K562 (cell line): ENCODE measurements around the gene MARK4. TPM values are rescaled to one million over a fixed set of nuclear protein-coding genes. Genes with fewer than 3 reads are reported as not detected.

ENCODE experiments used
- CBX1 ChIP-seq: sonication (generic); IDR thresholded peaks from 2 replicates; pipeline ENCODE4 v1.6.1; 2016; ENCODE audit warnings: antibody characterized with exemption, low read depth, mild to moderate bottlenecking
- DMBX1 ChIP-seq: fragments of 250-450 bp; sonication (Bioruptor Pico); IDR thresholded peaks from 2 replicates; pipeline ENCODE4 v1.8.0; 2022; ENCODE audit warnings: inconsistent platforms, mild to moderate bottlenecking, moderate library complexity, borderline replicate concordance
- ETV6 ChIP-seq, 3 experiments: fragments of 150-350 bp in 1 of 3; sonication (generic) in 1 of 3; formaldehyde crosslinking in 1 of 3; IDR thresholded peaks; 2 replicates each; pipeline versions ENCODE4 v1.6.1 to v1.8.0; 2014 to 2022; ENCODE audit warnings: borderline replicate concordance in 2 of 3, low read depth in 2 of 3, antibody characterized with exemption in 1 of 3, low read length in 1 of 3, mild to moderate bottlenecking in 1 of 3, missing genetic modification reagents in 1 of 3
- EWSR1 ChIP-seq: fragments of 450-650 bp; IDR thresholded peaks from 2 replicates; pipeline ENCODE4 v1.6.1; 2018; ENCODE audit warnings: borderline replicate concordance, mild to moderate bottlenecking, low read depth, moderate library complexity; ENCODE audit not compliant: partially characterized antibody
- HNRNPH1 ChIP-seq: fragments of 200-400 bp; formaldehyde crosslinking; optimal IDR thresholded peaks from 2 replicates; pipeline ENCODE3; 2017; ENCODE audit warnings: low read depth, mild to moderate bottlenecking, low read length, moderate library complexity
- JUND ChIP-seq, 2 experiments: IDR thresholded peaks; 2 replicates in 1 of 2; 3 replicates in 1 of 2; pipeline ENCODE4 v1.6.1; 2011; ENCODE audit warnings: borderline replicate concordance in 2 of 2, low read depth in 2 of 2, low read length in 2 of 2, improper control_type of control experiment in 1 of 2, missing biosample characterization in 1 of 2, missing genetic modification characterization in 1 of 2, missing genetic modification reagents in 1 of 2
- MTA2 ChIP-seq: fragments of 450-650 bp; IDR thresholded peaks from 2 replicates; pipeline ENCODE4 v1.6.1; 2016; ENCODE audit warnings: low read depth
- PHTF2 ChIP-seq: fragments of 250-450 bp; sonication (Bioruptor Pico); IDR thresholded peaks from 2 replicates; pipeline ENCODE4 v1.5.0; 2021; ENCODE audit warnings: mild to moderate bottlenecking
- PYGO2 ChIP-seq: fragments of 450-650 bp; IDR thresholded peaks from 2 replicates; pipeline ENCODE4 v1.6.1; 2016; ENCODE audit warnings: mild to moderate bottlenecking, missing genetic modification characterization, moderate library complexity, missing compliant biosample characterization
- TFAM ChIP-seq: fragments of 250-450 bp; sonication (Bioruptor Pico); conservative IDR thresholded peaks from 2 replicates; pipeline ENCODE4 v1.5.0; 2021; ENCODE audit warnings: mild to moderate bottlenecking, moderate library complexity
- TRIM24 ChIP-seq, 2 experiments: fragments of 450-650 bp; IDR thresholded peaks; 2 replicates each; pipeline ENCODE4 v1.6.1; 2016
- ZNF217 ChIP-seq: sonication (generic); formaldehyde crosslinking; IDR thresholded peaks from 2 replicates; pipeline ENCODE4 v1.8.0; 2022; ENCODE audit warnings: mild to moderate bottlenecking, missing genetic modification reagents
- ZNF384 ChIP-seq: IDR thresholded peaks from 2 replicates; pipeline ENCODE4 v1.6.1; 2012; ENCODE audit warnings: low read depth, low read length, improper control_type of control experiment
- polyA plus RNA-seq, 8 experiments: library from polyadenylated mRNA; depleted of rRNA in 4 of 8; stranded (reverse) in 5 of 8; unstranded in 3 of 8; fragments of >200 nt; fragmentation: Nextera tagmentation in 2 of 8; fragmentation: Illumina TruSeq in 1 of 8; extraction: Ambion mirVana in 2 of 8; extraction: Trizol in 1 of 8; gene quantifications; 2 replicates each; pipeline versions ENCODE4 v1.2.1 to v1.2.3, GENCODE V29; 2011 to 2014; ENCODE audit warnings: inconsistent platforms in 1 of 8, missing spikeins in 1 of 8
- total RNA-seq, 7 experiments: library from RNA; depleted of rRNA in 6 of 7; stranded (reverse); fragments of >200 nt in 6 of 7; fragmentation: Illumina TruSeq in 2 of 7; extraction: Trizol in 2 of 7; gene quantifications; 2 replicates each; pipeline versions ENCODE4 v1.2.1 to v1.2.3, GENCODE V29; 2011 to 2021; ENCODE audit warnings: low replicate concordance in 1 of 7
- TF ChIP-seq, protein P1 (sequence below): fragments of 250-450 bp; sonication (Bioruptor Pico); IDR thresholded peaks from 2 replicates; pipeline ENCODE4 v1.4.0; 2020; ENCODE audit warnings: mild to moderate bottlenecking, moderate library complexity
- TF ChIP-seq, protein P2 (sequence below): fragments of 250-450 bp; sonication (Bioruptor Pico); IDR thresholded peaks from 2 replicates; pipeline ENCODE4 v1.8.0; 2021; ENCODE audit warnings: mild to moderate bottlenecking, moderate library complexity
- TF ChIP-seq, protein P3 (sequence below): fragments of 250-450 bp; sonication (Bioruptor Pico); IDR thresholded peaks from 2 replicates; pipeline ENCODE4 v1.5.0; 2020; ENCODE audit warnings: mild to moderate bottlenecking
- TF ChIP-seq, protein P4 (sequence below): sonication (generic); formaldehyde crosslinking; IDR thresholded peaks from 2 replicates; pipeline ENCODE4 v1.8.1; 2023; ENCODE audit warnings: mild to moderate bottlenecking, missing genetic modification reagents
- TF ChIP-seq, protein P5 (sequence below): fragments of 250-450 bp; sonication (Bioruptor Pico); IDR thresholded peaks from 2 replicates; pipeline ENCODE4 v1.4.0; 2020; ENCODE audit warnings: mild to moderate bottlenecking

MARK4 gene
- total and polyA plus RNA-seq, 9 of the 15 experiments (the other 6 are each of a cell fraction or from before 2014, with no cell fraction given), result 0.52 to 29.4 (median 8.6) TPM

DNA sequence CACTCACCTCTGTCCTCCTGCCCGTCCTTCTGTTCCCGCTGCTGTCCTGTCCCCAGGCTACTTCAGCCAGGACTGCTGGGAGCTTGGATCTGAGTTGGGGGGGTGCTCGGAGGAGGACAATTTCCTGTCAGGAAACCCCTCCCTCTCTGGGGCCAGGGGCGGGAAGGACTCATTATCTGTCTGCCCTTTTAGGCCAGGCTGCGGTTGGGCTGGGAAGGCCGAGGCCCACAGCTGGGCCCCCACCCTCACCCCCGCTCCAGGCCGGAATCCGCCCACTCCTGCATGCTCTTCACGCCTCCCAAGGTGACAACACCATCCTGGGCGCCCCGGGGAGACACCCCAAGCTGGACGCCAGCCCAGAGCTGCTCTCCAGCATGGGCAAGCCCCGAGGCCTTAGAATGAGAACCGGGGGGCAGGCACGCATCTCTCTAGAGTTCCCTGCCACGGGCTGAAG is 5.7 kb upstream of the MARK4 start, which contains the start of gene EXOC3L2 (continued):
- TF ChIP-seq ZNF384 (no peak), PHTF2 (CRISPR knock-in tag) (no peak), CBX1 (peak; percentile 82; the same call in 1 of the 2 replicates), TRIM24 (IDR thresholded peaks at IDR 0.05) (no peak), MTA2 (no peak), JUND (IDR thresholded peaks at IDR 0.05; ENCODE audit: borderline replicate concordance, low read depth, low read length) (0 out of 2 replicates have a peak, but pooled peaks have one; percentile 38), JUND (tag; IDR thresholded peaks at IDR 0.05; ENCODE audit: borderline replicate concordance, low read depth, low read length) (no peak; the same call in 2 of the 3 replicates), TFAM (CRISPR knock-in tag) (no peak), PYGO2 (tag) (no peak), HNRNPH1 (no peak), DMBX1 (CRISPR knock-in tag) (no peak), ZNF217 (CRISPR knock-in tag) (no peak), EWSR1 (no peak), ETV6 (IDR thresholded peaks at IDR 0.05; ENCODE audit: borderline replicate concordance in 1 of 2, low read depth in 2 of 2, low read length in 1 of 2) (no peak), ETV6 (CRISPR knock-in tag; IDR thresholded peaks at IDR 0.05; ENCODE audit: borderline replicate concordance) (no peak)
- TF ChIP-seq, protein P1, sequence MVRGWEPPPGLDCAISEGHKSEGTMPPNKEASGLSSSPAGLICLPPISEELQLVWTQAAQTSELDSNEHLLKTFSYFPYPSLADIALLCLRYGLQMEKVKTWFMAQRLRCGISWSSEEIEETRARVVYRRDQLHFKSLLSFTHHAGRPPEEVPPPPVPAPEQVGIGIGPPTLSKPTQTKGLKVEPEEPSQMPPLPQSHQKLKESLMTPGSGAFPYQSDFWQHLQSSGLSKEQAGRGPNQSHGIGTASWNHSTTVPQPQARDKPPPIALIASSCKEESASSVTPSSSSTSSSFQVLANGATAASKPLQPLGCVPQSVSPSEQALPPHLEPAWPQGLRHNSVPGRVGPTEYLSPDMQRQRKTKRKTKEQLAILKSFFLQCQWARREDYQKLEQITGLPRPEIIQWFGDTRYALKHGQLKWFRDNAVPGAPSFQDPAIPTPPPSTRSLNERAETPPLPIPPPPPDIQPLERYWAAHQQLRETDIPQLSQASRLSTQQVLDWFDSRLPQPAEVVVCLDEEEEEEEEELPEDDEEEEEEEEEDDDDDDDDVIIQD, result 0 out of 2 replicates have a peak, but pooled peaks have one; percentile 32
- TF ChIP-seq, protein P2, sequence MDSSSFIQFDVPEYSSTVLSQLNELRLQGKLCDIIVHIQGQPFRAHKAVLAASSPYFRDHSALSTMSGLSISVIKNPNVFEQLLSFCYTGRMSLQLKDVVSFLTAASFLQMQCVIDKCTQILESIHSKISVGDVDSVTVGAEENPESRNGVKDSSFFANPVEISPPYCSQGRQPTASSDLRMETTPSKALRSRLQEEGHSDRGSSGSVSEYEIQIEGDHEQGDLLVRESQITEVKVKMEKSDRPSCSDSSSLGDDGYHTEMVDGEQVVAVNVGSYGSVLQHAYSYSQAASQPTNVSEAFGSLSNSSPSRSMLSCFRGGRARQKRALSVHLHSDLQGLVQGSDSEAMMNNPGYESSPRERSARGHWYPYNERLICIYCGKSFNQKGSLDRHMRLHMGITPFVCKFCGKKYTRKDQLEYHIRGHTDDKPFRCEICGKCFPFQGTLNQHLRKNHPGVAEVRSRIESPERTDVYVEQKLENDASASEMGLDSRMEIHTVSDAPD (CRISPR knock-in tag), result no peak
- TF ChIP-seq, protein P3, sequence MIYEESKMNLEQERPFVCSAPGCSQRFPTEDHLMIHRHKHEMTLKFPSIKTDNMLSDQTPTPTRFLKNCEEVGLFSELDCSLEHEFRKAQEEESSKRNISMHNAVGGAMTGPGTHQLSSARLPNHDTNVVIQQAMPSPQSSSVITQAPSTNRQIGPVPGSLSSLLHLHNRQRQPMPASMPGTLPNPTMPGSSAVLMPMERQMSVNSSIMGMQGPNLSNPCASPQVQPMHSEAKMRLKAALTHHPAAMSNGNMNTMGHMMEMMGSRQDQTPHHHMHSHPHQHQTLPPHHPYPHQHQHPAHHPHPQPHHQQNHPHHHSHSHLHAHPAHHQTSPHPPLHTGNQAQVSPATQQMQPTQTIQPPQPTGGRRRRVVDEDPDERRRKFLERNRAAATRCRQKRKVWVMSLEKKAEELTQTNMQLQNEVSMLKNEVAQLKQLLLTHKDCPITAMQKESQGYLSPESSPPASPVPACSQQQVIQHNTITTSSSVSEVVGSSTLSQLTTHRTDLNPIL (CRISPR knock-in tag), result no peak
- TF ChIP-seq, protein P4, sequence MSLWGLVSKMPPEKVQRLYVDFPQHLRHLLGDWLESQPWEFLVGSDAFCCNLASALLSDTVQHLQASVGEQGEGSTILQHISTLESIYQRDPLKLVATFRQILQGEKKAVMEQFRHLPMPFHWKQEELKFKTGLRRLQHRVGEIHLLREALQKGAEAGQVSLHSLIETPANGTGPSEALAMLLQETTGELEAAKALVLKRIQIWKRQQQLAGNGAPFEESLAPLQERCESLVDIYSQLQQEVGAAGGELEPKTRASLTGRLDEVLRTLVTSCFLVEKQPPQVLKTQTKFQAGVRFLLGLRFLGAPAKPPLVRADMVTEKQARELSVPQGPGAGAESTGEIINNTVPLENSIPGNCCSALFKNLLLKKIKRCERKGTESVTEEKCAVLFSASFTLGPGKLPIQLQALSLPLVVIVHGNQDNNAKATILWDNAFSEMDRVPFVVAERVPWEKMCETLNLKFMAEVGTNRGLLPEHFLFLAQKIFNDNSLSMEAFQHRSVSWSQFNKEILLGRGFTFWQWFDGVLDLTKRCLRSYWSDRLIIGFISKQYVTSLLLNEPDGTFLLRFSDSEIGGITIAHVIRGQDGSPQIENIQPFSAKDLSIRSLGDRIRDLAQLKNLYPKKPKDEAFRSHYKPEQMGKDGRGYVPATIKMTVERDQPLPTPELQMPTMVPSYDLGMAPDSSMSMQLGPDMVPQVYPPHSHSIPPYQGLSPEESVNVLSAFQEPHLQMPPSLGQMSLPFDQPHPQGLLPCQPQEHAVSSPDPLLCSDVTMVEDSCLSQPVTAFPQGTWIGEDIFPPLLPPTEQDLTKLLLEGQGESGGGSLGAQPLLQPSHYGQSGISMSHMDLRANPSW (CRISPR knock-in tag), result no peak
- TF ChIP-seq, protein P5, sequence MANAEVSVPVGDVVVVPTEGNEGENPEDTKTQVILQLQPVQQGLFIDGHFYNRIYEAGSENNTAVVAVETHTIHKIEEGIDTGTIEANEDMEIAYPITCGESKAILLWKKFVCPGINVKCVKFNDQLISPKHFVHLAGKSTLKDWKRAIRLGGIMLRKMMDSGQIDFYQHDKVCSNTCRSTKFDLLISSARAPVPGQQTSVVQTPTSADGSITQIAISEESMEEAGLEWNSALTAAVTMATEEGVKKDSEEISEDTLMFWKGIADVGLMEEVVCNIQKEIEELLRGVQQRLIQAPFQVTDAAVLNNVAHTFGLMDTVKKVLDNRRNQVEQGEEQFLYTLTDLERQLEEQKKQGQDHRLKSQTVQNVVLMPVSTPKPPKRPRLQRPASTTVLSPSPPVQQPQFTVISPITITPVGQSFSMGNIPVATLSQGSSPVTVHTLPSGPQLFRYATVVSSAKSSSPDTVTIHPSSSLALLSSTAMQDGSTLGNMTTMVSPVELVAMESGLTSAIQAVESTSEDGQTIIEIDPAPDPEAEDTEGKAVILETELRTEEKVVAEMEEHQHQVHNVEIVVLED (CRISPR knock-in tag), result peak; percentile 30; the same call in 1 of the 2 replicates
